Heart left ventricle (tissue), 13 donors: ENCODE data around the gene FUZ.

Experiments
- POLR2A ChIP-seq, 2 donors: fragments of 450-650 bp; IDR thresholded peaks; one replicate each; pipeline ENCODE4 v1.6.1; 2017; ENCODE audit warnings: antibody characterized with exemption in 2 of 2, mild to moderate bottlenecking in 2 of 2, moderate library complexity in 2 of 2
- TF ChIP-seq, protein P1 (sequence below), 12 donors: fragments of 200-600 bp; sonication (generic) in 4 of 12; IDR thresholded peaks; one replicate each; pipeline versions ENCODE4 v1.5.0 to v1.8.0; 2018 to 2022; ENCODE audit warnings: antibody characterized with exemption in 12 of 12, mild to moderate bottlenecking in 5 of 12
- donor health status: ischemic (EF 13 %, LVEDD 7.1; RV severe dilation, severe dysfunction).
- donor health status: DM: no; HTN: yes; CAD: no.
- donor health status: DM: no; HTN: no; CAD: no.
- donor health status: ischemic (EF 25% LVEDD 6.9; RV normal size, moderate dysfunction).
- donor health status: ischemic (EF 25% LVEDD 5.7; RV mildly dilated, moderate dysfunction).
- donor health status: ischemic (EF 35%, LVEDD 5.7; RV mildly dilated, moderate dysfunction).
- donor health status: nonischemic (EF 11% LVEDD 7.7; RV severe dilation, severe dysfunction).
- donor health status: DM: yes; HTN: yes; CAD: no.
- donor health status: PGD.
- donor health status: ischemic (EF 29% LVEDD 5.4; RV normal size, mild dysfunction).
- donor health status: nonischemic (EF 23%, LVEDD 6.1; RV moderate dilation, normal function).

DNA sequence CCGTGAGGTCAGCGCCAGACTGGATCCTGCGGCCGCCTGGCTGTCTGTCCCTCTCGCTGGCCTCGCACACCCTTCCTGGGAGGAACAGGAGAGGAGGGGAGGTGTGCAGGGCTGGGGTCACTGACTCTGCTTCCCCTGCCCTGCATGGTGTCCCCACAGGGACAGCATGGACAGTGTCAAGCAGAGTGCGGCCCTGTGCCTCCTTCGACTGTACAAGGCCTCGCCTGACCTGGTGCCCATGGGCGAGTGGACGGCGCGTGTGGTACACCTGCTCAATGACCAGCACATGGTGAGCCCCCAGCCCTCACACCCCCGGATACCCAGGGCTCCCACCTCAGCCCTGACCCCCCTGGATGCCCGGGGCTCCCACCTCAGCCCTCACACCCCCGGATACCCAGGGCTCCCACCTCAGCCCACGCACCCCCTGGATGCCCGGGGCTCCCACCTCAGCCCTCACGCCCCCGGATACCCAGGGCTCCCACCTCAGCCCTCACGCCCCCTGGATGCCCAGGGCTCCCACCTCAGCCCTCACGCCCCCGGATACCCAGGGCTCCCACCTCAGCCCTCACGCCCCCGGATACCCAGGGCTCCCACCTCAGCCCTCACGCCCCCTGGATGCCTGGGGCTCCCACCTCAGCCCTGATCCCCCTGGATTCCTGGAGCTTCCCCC, 21.2 kb downstream of the FUZ start:
- TF ChIP-seq, protein P1, sequence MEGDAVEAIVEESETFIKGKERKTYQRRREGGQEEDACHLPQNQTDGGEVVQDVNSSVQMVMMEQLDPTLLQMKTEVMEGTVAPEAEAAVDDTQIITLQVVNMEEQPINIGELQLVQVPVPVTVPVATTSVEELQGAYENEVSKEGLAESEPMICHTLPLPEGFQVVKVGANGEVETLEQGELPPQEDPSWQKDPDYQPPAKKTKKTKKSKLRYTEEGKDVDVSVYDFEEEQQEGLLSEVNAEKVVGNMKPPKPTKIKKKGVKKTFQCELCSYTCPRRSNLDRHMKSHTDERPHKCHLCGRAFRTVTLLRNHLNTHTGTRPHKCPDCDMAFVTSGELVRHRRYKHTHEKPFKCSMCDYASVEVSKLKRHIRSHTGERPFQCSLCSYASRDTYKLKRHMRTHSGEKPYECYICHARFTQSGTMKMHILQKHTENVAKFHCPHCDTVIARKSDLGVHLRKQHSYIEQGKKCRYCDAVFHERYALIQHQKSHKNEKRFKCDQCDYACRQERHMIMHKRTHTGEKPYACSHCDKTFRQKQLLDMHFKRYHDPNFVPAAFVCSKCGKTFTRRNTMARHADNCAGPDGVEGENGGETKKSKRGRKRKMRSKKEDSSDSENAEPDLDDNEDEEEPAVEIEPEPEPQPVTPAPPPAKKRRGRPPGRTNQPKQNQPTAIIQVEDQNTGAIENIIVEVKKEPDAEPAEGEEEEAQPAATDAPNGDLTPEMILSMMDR (IDR thresholded peaks at IDR 0.05): no peak
- TF ChIP-seq POLR2A (IDR thresholded peaks at IDR 0.05): no peak
